DMS 273 (cell line): Measurements from ENCODE around the gene CAPZB.
A peak's percentile ranks its signal among the peaks of the same experiment; 100 is the strongest.

ENCODE experiments used
- DNase-seq: peaks from one replicate; lab custom pipeline; 2025; ENCODE audit not compliant: unreplicated experiment; lab: John Stamatoyannopoulos, UW

The CAPZB gene

GRCh38 chr1:19371226-19372135 is 113.9 kb downstream of the CAPZB start:
- no peak for DNase-seq

DNA sequence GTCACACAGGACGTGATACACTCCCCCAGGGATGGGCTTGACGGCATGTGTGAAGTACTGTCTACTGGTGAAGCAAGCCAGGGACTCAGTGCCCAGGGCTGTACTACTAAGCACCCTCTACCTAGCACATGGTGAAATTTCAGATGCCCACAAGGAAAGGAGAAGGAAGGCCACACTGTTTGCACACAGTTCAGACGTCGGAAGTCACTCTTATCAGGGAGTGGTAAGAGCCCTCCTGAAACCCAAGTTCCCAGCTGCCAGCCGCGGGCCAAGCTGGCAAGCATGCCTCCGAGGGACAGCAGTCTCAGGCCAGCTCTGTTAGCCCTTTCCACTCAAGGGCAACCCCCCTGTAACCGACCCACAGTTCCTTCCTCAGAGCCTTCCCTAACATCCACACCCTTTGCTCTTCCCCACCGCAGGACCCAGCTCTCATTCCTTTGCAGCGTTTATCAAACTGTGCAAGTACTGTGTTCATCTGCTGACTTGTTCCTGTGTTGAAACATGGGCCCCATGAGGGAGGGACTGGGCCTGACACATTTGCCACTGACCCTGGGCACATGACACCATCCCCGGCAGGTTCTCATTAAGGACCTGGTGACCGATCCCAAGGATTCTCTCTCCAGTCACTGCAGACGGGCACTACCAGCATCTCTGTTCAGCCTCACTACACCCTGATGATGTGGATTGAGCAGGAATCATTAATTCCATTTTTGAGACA is 114.7 kb downstream of the CAPZB start:
- no peak for DNase-seq

DNA sequence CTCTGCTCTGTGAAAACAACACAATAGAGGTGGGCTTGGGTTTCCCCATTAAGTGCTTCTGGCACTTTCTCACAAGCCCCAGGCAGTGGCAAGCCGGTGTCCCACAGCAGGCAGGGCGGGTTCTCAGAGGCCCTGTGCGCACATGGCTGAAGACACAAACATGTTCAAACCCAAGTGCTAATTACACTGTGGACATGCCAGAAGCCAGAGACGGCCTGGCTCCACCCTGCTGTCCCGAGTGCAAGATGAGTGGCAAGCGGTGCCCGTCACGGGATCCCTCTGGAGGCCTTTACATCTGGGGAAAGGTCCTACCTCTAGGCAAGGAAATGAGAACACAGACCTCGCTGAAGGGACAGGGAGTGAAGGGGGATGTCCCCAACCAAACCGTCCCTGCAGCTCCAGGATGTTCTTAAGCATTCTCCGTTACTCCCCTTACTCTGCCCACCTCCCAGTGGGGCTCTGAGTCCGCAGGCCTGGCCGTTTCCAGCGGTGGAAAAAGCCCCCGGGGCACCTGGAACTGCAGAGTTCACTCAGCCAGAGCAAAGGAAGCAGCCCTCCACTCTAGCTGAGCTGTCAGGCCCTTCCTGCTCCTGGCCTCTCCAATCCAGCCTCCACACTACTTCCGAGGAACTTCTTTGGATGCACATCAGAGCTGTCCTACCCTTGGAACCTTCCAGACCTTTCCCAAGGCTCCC is 115.8 kb downstream of the CAPZB start:
- no peak for DNase-seq

GRCh38 chr1:19368964-19369363 is 116.4 kb downstream of the CAPZB start:
- DNase-seq: no peak

DNA sequence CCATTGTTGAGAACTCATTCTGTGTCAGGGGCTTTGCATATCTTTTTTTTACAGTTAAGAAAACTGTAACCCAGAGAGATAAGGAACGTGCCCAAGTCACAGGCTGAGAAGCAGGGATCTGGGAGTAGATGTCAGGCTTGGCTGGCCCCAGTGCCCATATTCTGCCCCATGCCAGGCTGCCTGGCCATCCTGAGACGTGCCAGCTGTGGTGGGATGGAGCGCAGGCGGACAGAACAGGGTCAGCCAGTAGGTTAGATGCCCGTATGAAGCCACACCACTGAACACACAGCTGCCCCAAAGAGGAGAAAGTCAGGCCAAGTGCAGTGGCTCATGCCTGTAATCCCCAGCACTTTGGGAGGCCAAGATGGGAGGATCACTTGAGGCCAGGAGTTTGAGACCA is 117.3 kb downstream of the CAPZB start:
- no peak for DNase-seq

DNA sequence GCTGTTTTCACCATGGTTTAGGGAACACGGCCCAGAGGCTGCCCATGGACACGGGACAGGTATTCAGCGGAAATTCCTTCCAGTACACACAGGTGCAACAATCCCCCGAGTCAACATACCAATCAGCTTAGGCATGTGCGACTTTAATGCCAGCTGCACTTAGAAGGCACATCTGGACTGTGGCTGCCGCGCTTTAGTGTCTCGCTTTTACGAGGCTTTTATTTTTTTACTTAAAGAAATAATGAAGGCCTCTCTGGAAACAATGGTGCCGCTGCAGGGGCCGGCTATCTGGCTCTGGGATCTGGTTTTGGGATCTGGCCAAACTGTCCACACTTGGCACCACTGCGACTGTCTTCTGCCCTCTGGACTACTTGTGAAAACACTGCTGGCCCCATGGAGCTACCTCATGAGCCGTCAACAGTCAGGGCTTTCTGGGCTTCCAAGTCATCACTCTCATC is 117.7 kb downstream of the CAPZB start:
- DNase-seq: no peak

DNA sequence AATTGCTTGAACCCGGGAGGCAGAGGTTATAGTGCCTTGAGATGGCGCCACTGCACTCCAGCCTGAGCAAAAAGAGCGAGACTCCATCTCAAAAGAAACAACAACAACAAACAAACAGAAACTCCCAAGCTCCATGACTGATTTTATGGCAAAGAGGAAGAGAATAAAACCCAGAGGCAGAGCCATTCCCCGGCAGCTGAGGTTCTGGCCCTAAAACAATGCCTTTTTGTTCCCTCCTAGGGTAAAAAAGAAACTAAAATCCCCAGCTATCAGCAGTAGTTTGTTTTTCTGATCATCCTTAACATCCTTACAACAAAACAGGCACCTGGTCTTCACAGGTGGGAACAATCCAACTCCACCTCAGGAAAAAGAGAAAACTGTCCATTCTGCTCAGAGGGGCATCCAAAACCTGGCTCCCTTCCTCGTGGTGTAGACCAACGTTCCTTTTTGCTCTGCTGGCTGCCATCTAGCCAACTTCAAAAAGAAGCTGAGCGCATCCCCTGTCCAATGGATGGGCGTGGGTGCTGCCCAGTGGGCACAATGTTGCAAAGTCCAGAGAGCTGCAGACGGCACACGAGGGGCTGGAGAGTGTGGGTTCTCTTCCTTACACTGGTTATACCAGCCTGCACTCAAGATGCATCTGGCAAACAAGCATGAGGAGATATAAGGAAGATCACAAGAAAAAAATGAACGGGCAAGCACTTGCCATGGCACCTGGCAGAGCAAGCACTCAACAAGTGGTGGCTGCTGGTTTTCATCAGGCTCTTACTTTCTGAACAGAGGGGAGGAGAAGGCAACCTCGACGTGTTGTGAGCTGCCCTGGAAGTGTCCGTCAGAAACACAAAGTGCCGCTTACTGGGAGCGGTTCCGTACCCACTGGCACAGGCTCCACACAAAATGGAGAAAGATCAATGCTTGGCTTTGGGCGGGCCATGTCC is 118.5 kb downstream of the CAPZB start:
- DNase-seq: no peak

DNA sequence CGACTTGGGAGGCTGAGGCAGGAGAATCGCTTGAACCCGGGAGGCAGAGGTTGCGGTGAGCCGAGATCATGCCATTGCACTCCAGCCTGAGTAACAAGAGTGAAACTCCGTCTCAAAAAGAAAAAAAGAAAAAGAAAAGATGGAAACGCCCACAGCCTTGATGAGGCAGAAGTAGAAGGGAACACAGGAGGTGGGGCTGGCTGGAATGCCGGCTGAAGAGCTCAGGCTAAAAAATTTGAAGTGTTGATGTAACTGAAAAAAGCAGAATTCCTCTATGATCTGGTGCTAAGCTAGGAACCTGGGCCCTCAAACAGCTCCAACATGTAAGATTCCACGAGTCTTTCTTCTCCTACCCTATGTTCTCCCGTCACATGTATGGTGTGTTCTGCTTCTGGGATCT is 119.6 kb downstream of the CAPZB start:
- no peak for DNase-seq

GRCh38 chr1:19363536-19364152 is 121.7 kb downstream of the CAPZB start:
- no peak for DNase-seq

DNA sequence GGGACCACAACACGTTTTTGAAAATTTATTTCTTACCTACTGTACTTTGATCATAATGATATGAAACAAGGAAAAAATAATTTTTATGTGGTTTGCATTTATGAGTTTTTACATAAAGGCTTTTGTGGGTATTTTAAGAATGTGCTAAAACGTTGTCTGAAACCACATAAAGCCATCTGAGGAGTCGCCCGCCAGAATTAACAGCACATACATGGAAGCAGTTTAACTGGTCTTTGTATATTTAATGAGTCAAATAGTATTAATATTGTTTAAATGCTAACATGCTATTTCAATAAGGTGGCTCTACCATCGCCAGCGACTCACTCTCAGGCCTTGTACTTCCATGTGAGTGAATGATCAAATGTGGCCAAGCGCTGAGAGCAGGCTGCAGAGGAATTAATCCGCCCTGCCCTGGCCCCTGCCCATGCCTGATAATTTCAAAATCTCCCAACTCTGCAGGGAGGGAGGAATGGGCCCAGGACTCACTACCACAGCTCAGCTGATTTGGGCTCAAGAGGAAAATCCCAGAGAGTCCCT is 123.7 kb downstream of the CAPZB start:
- no peak for DNase-seq

DNA sequence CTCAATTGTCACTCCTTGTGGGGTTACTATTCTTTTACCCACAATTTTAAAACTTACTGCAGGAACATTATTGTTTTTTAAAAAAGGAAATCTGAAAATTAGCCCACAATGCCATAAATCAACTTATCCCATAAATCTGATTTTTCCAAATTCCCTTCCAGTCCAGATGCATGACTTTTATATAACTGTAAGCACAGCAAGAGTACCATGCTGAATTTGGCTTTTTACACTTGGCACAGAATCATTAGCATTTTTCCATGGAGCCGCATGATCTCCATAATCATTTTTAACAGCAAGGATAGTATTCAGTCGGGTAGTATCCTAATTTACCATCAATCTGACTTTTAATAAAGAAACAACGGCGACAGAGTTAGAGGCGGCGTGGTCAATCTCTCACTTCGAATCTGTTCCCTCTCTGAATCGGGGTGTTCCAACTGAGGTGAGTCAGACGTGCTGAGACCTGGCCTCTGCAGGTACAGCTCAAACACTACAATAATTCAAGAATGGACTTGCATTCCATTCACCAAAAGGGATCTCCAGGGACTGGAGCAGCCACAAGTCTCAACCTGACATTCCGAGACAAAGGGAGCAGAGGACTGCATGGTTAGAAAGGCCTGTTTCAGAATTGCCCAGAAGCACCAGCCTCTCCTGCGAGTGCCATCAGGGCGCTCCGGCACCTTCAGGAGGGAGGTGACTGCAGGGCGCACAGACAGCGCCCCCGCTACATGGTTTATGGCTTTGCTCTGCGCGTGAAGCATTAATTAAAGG is 124.3 kb downstream of the CAPZB start:
- no peak for DNase-seq

DNA sequence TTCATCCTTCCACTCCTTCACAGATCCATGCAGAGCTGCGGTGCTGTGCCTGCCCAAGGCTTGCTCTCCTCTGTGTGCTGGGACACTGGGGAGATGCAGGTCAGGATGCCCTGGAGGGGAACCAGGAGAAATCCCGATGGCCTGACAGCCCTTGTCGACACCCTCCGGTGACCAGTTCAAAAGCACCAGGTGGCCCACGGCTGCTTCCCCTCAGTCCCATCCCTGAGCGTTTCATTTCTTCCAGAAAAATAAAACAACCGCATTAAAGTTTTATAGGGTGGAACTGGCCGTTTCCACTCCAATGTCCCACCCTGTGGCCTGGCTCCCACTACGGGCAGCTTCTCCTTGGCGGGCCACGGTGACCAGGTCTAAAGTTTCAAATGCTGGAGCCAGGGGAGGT is 124.9 kb downstream of the CAPZB start:
- no peak for DNase-seq

- peak; percentile 64 for DNase-seq
Measured at GRCh38 chr1:19360016-19360415, 125.3 kb downstream of the CAPZB start.

GRCh38 chr1:19359357-19359756 is 126.0 kb downstream of the CAPZB start:
- no peak for DNase-seq

GRCh38 chr1:19358710-19359109 is 126.6 kb downstream of the CAPZB start:
- no peak for DNase-seq

GRCh38 chr1:19357299-19357986 is 127.9 kb downstream of the CAPZB start:
- no peak for DNase-seq

DNA sequence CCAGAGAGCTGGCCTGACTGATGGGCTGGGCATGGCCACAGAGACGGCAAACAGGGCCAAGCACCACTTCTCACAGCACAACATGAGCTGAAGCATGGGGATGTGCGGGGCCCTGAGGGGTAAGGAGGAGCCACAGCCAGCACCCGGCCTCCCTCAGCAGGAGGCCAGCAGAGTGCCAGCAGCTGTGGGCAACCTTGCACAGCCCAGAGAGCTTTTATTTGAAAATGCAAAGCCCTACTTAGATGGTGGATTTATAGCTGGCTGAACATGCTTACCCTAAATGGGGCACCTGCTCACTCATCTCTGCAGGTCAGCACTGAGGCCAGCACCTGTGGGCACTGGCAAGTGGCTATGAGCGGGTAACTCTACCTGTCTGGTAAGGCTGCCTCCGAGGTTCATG is 129.1 kb downstream of the CAPZB start:
- no peak for DNase-seq

DNA sequence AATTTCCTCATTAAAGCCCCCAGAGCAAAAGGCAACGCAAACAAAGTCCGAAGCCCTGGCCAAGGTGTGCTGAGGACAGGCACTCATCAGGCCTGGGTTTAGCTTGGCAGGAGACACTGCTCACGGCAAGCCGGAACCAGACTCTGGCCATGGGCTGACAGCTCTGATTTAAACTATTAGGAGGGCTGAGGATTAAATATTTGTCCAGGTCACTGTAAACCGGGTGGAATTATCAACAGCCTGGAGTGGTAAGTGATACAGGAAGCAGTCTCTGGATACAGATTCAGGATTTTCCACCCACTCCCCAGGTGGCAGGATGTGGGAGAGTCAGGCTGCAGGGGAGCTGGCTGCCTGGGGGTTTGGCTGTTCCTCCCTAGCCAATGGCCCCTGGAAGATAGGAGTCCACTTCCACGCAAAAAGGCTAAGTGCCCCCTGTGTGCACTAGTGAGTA is 130.8 kb downstream of the CAPZB start:
- no peak for DNase-seq
